ENCODE results near the gene APOBEC3G.

The APOBEC3G gene

DNA sequence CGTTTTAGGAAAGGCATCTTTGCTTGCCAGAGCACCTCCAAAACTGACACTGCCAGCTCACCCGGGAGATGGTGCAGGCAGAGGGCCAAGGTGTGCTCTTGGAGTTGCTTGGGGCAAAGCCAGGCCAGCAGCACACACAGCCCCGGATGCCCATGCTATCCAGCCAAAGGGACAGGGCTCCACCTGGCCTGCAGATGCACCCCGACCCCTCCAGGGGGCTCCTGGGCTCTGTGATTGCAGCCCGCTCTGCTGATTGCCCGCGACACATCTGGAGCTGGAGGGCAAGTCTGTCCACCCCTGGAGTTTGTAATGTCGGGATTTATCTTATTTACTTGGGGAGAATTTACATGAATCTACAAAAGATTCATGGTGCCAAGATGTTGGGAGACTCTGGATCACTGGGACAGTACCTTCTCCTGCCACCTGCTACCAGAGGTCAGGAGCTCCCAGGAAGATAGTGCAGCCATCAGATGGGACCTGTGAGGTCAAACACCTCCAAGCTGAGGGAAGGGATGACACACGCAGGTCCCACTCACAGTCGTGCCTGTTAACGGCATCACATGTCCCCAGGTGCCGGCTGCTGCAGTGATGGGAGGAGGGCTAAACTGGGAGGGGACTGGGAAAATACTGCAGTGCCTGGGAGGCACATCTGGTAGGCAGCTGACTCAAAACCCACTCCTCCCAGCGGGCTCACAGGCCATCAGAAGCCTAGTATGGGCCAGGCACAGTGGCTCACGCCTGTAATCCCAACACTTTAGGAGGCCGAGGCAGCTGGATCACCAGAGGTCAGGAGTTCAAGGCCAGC, 58.2 kb downstream of the APOBEC3G start:
- peak; percentile 59; the same call in 1 of the 2 replicates for TF ChIP-seq CTCF (conservative IDR thresholded peaks at IDR 0.05; ENCODE audit: low read depth, low read length)
- H3K27ac ChIP-seq, result no peak overlapping the region
- no peak overlapping the region for H3K4me3 ChIP-seq (IDR thresholded peaks at IDR 0.05; ENCODE audit: insufficient read depth, low read depth, low read length)
- no peaks in the 10 kb centered on the region for H4K20me1 ChIP-seq (ENCODE audit: insufficient read depth)
- H3K27me3 ChIP-seq (ENCODE audit: insufficient read depth, low read depth), result no peaks in the 10 kb centered on the region
- no peak overlapping the region for H3K4me2 ChIP-seq
- peaks cover 4% of the 10 kb centered on the region for H3K4me1 ChIP-seq (ENCODE audit: low read depth, poor library complexity, severe bottlenecking)
- no peaks in the 10 kb centered on the region for H3K36me3 ChIP-seq (ENCODE audit: insufficient read depth)
- H3K79me2 ChIP-seq (ENCODE audit: insufficient read depth, low read depth), result no peaks in the 10 kb centered on the region
- no peak overlapping the region for H2AFZ ChIP-seq (ENCODE audit: low read depth)
- no peak overlapping the region for H3K9ac ChIP-seq

DNA sequence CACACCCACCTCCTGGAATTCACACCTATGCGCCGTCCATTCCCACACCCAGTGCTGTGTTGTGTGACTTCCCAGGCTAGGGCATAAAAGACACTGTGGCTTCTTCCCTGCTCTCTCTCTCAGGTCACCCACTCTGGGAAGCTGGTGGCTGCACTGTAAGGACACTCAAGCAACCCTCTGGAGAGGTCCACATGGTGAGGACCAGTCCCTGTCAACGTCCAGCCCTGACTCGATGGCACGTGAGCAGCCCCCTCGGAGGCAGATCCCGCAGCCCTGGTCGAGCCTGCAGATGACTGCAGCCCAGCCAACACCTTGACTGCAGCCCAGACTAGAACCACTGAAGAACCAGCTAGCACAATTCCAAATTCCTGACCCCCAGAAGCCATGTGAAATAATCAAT, 59.2 kb downstream of the APOBEC3G start:
- Histone ChIP-seq H3K9ac (no peak overlapping the region), H3K4me1 (ENCODE audit: low read depth, poor library complexity, severe bottlenecking) (peaks cover 4% of the 10 kb centered on the region), H2AFZ (ENCODE audit: low read depth) (no peak overlapping the region), H3K4me2 (no peak overlapping the region), H3K36me3 (ENCODE audit: insufficient read depth) (no peaks in the 10 kb centered on the region), H3K27ac (no peak overlapping the region), H3K4me3 (IDR thresholded peaks at IDR 0.05; ENCODE audit: insufficient read depth, low read depth, low read length) (no peak overlapping the region), H4K20me1 (ENCODE audit: insufficient read depth) (no peaks in the 10 kb centered on the region), H3K27me3 (ENCODE audit: insufficient read depth, low read depth) (no peaks in the 10 kb centered on the region), H3K79me2 (ENCODE audit: insufficient read depth, low read depth) (no peaks in the 10 kb centered on the region)
- no peak for TF ChIP-seq CTCF (conservative IDR thresholded peaks at IDR 0.05; ENCODE audit: low read depth, low read length)
